Coronary artery (tissue), 2 donors: ENCODE results near the gene CEP128.

Experiments
- DNase-seq: peaks from one replicate; pipeline ENCODE4 v3.0.0-alpha.2; 2017; ENCODE audit warnings: low spot score
- H3K27ac ChIP-seq, 2 donors: fragments of 200-600 bp; sonication (generic); one replicate each; pipeline ENCODE4 v1.5.1; 2016 to 2019
- H3K4me3 ChIP-seq: fragments of 200-600 bp; sonication (generic); 2 replicates; pipeline ENCODE4 v1.5.1; 2016; ENCODE audit warnings: mild to moderate bottlenecking, moderate library complexity
- CTCF ChIP-seq: fragments of 200-600 bp; sonication (generic); IDR thresholded peaks from one replicate; pipeline ENCODE4 v1.5.1; 2019; ENCODE audit warnings: antibody characterized with exemption

The CEP128 gene

GRCh38 chr14:80771201-80771600 lies 170.3 kb downstream of the CEP128 start:
- H3K4me3 ChIP-seq: no peak overlapping the region

GRCh38 chr14:80770114-80770908 lies 171.2 kb downstream of the CEP128 start:
- no peak for TF ChIP-seq CTCF
- no peak overlapping the region for H3K27ac ChIP-seq
- DNase-seq: no peak
- H3K4me3 ChIP-seq: no peak overlapping the region

More at GRCh38 chr14:80771201-80771600, 170.3 kb downstream of the CEP128 start:
- no peak for TF ChIP-seq CTCF
- no peak for DNase-seq
- H3K27ac ChIP-seq: no peak overlapping the region

GRCh38 chr14:80768646-80769045 lies 172.9 kb downstream of the CEP128 start:
- no peak overlapping the region for H3K27ac ChIP-seq
- no peak overlapping the region for H3K4me3 ChIP-seq
- no peak for DNase-seq
- TF ChIP-seq CTCF: no peak

GRCh38 chr14:80764921-80765507 lies 176.5 kb downstream of the CEP128 start:
- H3K27ac ChIP-seq: no peak overlapping the region
- H3K4me3 ChIP-seq: no peak overlapping the region
- no peak for TF ChIP-seq CTCF
- no peak for DNase-seq

- DNase-seq: no peak
- Histone ChIP-seq H3K27ac (no peak overlapping the region), H3K4me3 (no peak overlapping the region)
- TF ChIP-seq CTCF: no peak
These were observed 177.0 kb downstream of the CEP128 start for GRCh38 chr14:80764496-80764895.

GRCh38 chr14:80762641-80763228 lies 178.8 kb downstream of the CEP128 start:
- Histone ChIP-seq H3K27ac (no peak overlapping the region), H3K4me3 (no peak overlapping the region)
- no peak for DNase-seq
- no peak for TF ChIP-seq CTCF
